GM12873 (cell line): Measurements from ENCODE around the gene NHP2.

Experiments used
- CTCF ChIP-seq: IDR thresholded peaks from 2 replicates; pipeline ENCODE4 v1.5.1; 2012; ENCODE audit warnings: low read depth, mild to moderate bottlenecking, moderate library complexity, low read length, control low read depth; ENCODE audit not compliant: insufficient read depth; ENCODE audit errors: missing control alignments

The NHP2 gene

GRCh38 chr5:178113141-178113787 is 40.4 kb downstream of the NHP2 start, which contains the start of gene N4BP3:
N4BP3 (plus strand) TSS chr5:178113532; CDS start chr5:178119584, 6,052 bp downstream.
- TF ChIP-seq CTCF: peak; percentile 31

GRCh38 chr5:178112545-178112944 is 41.1 kb downstream of the NHP2 start:
- no peak for TF ChIP-seq CTCF

GRCh38 chr5:178111925-178112324 is 41.8 kb downstream of the NHP2 start:
- TF ChIP-seq CTCF: no peak

- no peak for TF ChIP-seq CTCF
Observed at GRCh38 chr5:178110511-178110910, 43.2 kb downstream of the NHP2 start.

GRCh38 chr5:178108966-178109365 is 44.7 kb downstream of the NHP2 start:
- TF ChIP-seq CTCF: no peak

GRCh38 chr5:178108446-178108845 is 45.2 kb downstream of the NHP2 start:
- no peak for TF ChIP-seq CTCF

GRCh38 chr5:178107756-178108310 is 45.9 kb downstream of the NHP2 start:
- no peak for TF ChIP-seq CTCF
